Measurements from ENCODE around the gene CELF4. TPM values are rescaled to one million over a fixed set of nuclear protein-coding genes. Genes with fewer than 3 reads are reported as not detected.

CELF4 gene
- polyA plus RNA-seq, 1 experiment = not detected

GRCh38 chr18:37327063-37327577, 238.5 kb downstream of the CELF4 start:
- H3K27me3 ChIP-seq (ENCODE audit: control insufficient read depth, insufficient read depth, low read length) = peaks cover 15% of the 10 kb centered on the region
- CTCF ChIA-PET = interaction anchor here (0.5 to 0.9 kb wide), 2 partner anchors 9 to 10 kb away, joined by 3 read pairs; no protein-coding TSS in a partner anchor
- H3K9me3 ChIP-seq (ENCODE audit: control insufficient read depth, insufficient read depth, low read length) = no peaks in the 10 kb centered on the region
- TF ChIP-seq CTCF (IDR thresholded peaks at IDR 0.05; ENCODE audit: low read depth, low read length) = no peak
- no peak overlapping the region for H3K4me3 ChIP-seq (ENCODE audit: low read depth, low read length)
- DNase-seq (ENCODE audit: low read depth, low spot score) = no peak
- POLR2A ChIA-PET = no interaction called here
- H3K27ac ChIP-seq (ENCODE audit: low read depth, low read length) = no peak overlapping the region

GRCh38 chr18:37322492-37323035, 243.0 kb downstream of the CELF4 start:
- ChIA-PET CTCF (interaction anchor here (0.6 to 2.2 kb wide), 8 partner anchors 9 to 923 kb away, joined by 3 to 8 read pairs (median 4); no protein-coding TSS in a partner anchor), POLR2A (no interaction called here)
- Histone ChIP-seq H3K27me3 (ENCODE audit: control insufficient read depth, insufficient read depth, low read length) (peaks cover 19% of the 10 kb centered on the region), H3K27ac (ENCODE audit: low read depth, low read length) (no peak overlapping the region), H3K4me3 (ENCODE audit: low read depth, low read length) (no peak overlapping the region), H3K9me3 (ENCODE audit: control insufficient read depth, insufficient read depth, low read length) (no peaks in the 10 kb centered on the region)
- peak; percentile 80 for TF ChIP-seq CTCF (IDR thresholded peaks at IDR 0.05; ENCODE audit: low read depth, low read length)
- DNase-seq (ENCODE audit: low read depth, low spot score) = no peak

GRCh38 chr18:37321582-37322491, 243.8 kb downstream of the CELF4 start:
- ChIA-PET POLR2A (no interaction called here), CTCF (interaction anchor here (0.9 to 2.2 kb wide), 5 partner anchors 8 to 379 kb away, joined by 3 to 8 read pairs (median 5); no protein-coding TSS in a partner anchor)
- Histone ChIP-seq H3K9me3 (ENCODE audit: control insufficient read depth, insufficient read depth, low read length) (no peaks in the 10 kb centered on the region), H3K4me3 (ENCODE audit: low read depth, low read length) (no peak overlapping the region), H3K27me3 (ENCODE audit: control insufficient read depth, insufficient read depth, low read length) (peaks cover 15% of the 10 kb centered on the region), H3K27ac (ENCODE audit: low read depth, low read length) (no peak overlapping the region)
- DNase-seq (ENCODE audit: low read depth, low spot score) = no peak
- TF ChIP-seq CTCF (IDR thresholded peaks at IDR 0.05; ENCODE audit: low read depth, low read length) = no peak

- ChIA-PET CTCF (interaction anchor here (0.5 to 0.7 kb wide), 2 partner anchors 156 to 318 kb away, joined by 3 to 6 read pairs; no protein-coding TSS in a partner anchor), POLR2A (no interaction called here)
- Histone ChIP-seq H3K27me3 (ENCODE audit: control insufficient read depth, insufficient read depth, low read length) (peaks cover 10% of the 10 kb centered on the region), H3K27ac (ENCODE audit: low read depth, low read length) (no peak overlapping the region), H3K9me3 (ENCODE audit: control insufficient read depth, insufficient read depth, low read length) (no peaks in the 10 kb centered on the region), H3K4me3 (ENCODE audit: low read depth, low read length) (no peak overlapping the region)
- TF ChIP-seq CTCF (IDR thresholded peaks at IDR 0.05; ENCODE audit: low read depth, low read length) = no peak
- DNase-seq (ENCODE audit: low read depth, low spot score) = no peak
Measured at GRCh38 chr18:37320317-37320716, 245.3 kb downstream of the CELF4 start.

Measured in AG04450 (cell line).